ENCODE data around the gene NKAIN1. TPM values are rescaled to one million over a fixed set of nuclear protein-coding genes. Genes with fewer than 3 reads are reported as not detected.
"Not testable (repeated sequence)": the region's sequence is repeated elsewhere in the genome, so short reads cannot be mapped to it uniquely, and the experiment has no call there.

The NKAIN1 gene
- polyA plus RNA-seq, 5 donors = 1.7 to 3.2 (median 2.4) TPM

DNA sequence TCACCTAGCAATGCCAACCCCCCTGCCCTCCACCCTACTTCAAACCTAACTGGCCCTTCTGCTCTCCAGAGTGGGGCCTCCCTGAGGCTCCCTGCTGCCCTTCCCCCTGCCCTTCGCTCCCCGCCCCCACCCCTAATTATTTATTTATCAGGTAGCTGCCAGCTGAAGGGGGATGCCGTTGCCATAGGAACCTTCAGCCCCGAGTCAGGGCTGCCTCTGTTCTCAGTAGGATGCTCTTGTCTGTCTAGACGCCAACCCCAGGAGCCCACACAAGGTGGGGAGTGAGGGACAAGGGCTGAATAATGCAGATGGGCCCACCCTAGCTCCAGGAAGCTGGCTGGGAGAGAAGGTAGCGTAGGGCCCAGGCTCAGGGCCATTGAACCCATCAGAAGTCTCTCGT, 41.1 kb downstream of the NKAIN1 start:
- DNase-seq = no peak

DNA sequence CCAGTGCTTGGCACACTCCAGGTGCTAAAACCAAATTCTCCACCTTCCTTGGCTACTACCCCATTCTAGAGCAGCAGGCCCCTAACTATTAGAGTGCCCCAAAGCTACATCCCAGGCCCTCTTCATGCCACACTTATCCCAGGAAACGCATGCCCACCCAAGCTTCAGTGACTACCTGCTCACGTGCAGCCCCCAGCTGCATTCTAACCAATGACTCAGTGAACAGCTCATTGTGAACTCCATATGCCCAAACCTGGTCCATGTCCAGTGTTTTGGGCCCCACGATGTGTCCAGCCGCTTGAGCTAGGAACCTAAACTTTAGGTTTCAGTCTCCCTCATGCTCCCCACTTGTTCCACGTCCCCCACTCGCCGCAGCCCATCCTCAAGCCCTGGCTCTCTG, 41.5 kb downstream of the NKAIN1 start:
- DNase-seq = no peak

DNA sequence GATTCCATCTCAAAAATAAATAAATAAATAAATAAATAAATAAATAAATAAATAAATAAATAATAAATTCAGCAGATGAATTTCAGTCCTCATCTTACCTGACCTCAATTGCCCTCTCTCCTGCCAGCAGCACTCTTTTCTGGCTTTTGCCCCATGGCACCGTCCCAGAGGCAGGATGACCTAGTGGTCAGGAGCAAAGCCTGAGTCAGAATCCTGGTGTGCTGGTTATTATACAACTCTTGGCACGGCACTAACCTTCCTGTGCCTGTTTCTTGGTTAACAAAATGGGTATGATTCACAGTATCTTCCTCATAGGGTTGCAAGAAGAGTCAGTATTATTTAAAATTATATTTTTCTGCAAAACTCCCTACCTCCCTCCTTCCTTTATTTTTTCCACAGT, 43.0 kb downstream of the NKAIN1 start:
- DNase-seq = no peak

DNA sequence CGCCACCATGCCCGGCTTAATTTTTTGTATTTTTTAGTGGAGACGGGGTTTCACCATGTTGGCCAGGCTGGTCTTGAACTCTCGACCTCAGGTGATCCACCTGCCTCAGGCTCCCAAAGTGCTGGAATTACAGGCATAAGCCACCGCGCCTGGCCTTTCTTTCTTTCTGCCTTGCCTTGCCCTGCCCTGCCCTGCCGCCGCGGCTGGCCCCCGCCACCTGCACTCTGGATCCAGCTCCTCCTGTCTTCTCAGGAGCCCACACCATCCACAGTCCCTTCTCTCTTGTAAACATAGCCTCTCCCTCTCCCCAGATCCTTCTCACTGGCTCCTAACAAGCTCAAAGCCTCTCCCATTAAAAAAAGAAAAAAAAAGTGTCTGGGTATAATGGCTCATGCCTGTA, 44.4 kb downstream of the NKAIN1 start:
- DNase-seq = not testable (repeated sequence)

DNA sequence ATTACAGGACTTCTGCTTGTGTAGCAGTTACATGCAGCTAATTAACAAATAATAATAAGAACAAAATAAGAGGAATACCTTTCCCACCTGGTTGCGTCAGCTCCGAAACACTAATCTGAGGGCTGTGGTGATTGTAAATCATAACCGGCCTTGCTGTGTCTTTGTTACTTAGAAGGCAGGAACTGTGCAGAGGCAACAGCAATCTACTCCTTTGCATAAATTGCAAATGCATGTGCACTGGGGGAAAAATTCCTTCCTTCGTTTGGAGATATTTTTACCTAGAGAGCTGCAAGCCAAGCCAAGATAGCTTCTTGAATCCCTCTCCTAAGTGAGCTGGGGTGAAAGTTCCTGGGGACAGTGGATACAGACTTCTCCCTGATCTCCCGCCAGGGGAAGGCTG, 46.0 kb downstream of the NKAIN1 start:
- no peak for DNase-seq

DNA sequence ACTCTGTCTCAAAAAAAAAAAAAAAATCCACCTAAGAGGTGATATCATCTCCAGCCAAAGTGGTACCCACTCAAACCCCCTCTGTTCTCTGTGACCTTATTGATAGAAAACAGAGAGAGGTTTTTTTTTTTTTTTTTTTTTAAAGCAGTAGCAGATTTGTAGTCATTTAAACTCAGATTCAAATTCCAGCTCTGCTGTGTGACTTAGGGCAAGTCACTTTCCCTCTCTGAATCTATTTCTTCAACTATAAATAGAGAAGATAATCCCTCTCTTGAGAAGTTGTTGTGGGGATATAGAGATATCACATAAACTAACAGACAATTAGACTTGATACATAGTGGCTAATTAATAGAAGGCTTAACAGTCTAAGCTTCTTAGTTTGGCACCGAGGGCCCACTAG, 48.4 kb downstream of the NKAIN1 start:
- DNase-seq = no peak

DNA sequence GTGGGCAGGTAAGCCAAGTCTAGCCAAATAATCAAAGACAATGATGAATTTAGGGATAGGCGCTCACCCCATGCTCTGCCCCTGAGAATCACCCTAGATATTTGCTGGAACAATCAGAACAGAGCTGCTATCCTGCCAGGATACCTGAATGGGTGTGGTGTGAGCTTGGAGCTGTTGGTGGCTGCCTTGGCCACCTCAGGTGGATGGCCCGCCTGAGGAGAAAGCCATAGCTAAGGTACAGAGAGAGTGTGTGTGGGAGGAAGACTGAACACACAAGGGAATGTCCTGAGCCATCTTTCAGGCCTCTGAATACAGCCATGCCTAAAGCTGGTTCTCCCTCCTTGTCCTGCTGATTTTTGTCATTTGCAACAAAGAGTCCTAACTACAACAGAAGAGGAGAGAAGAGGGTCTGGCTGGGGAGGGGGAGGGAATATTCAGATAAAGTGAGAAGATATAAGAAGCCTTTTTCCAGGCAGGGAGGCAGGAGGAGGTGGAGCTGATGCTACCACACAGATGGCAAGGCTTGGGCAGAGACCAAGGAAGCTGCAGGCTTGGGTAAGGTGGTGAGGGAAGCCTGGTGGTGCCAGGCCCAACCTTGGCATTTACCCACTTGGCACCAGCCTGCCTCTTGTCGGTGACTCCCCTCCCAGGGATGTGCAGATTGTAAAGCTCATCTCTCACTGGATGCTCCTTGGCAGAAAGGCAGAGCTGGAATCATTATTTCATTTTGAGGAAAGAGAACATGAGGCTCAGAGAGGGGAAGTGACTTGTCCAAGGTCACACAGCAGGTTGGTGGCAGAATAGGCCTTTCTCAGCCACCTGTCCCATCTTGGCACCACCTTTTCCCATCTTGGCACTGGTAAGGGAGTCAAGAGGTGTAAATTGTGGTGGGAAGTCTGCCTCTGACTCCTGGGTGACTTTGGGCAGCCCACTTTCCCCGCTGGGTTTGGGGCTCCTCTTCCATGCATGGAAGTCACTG, 49.7 kb downstream of the NKAIN1 start:
- no peak for DNase-seq

DNA sequence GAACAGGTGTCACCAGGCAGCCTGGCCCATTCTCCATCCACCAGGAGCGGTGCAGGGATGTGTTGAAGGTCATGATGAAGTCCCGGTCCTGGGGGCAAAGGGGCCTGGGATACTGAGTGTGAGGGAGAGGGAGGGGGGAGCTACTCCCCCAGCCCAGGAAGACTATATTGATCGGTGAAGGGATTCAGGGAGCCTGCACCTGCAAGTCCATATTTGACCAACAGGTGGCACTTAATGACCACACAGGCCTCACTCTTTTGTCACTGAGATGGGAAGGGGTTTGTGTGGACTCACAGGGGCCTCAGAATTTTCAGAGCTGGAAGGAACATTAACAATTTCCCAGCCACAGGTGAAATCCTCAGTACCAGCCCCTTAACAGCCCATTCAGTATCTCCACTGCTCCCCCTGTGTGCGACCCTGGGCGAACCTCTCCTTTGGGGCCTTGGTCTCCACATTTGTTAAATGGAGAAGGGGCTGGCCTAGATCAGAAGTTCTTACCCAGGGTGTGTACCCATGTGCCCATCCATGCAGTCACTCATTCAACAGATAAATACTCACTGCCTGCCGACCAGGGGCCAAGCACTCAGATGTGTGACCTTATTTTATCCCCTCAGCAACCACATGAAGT, 55.6 kb downstream of the NKAIN1 start:
- no peak for DNase-seq

DNA sequence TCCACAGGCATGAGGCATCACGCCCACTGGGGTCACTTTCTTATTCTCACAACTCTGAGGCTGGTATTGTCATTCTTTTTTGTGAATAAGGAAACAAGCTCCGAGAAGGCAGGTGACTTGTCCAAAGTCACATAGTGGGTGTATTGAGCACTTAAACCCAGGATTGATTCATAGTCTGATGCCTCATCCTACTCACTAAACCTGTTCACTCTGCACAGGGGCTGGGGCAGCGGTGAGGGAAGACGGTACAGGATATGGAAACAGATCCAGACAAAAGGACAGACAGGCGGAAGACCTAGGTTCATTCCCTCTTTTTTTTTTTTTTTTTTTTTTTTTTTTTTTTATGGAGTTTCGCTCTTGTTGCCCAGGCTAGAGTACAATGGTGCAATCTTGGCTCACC, 56.6 kb downstream of the NKAIN1 start:
- DNase-seq = no peak

DNA sequence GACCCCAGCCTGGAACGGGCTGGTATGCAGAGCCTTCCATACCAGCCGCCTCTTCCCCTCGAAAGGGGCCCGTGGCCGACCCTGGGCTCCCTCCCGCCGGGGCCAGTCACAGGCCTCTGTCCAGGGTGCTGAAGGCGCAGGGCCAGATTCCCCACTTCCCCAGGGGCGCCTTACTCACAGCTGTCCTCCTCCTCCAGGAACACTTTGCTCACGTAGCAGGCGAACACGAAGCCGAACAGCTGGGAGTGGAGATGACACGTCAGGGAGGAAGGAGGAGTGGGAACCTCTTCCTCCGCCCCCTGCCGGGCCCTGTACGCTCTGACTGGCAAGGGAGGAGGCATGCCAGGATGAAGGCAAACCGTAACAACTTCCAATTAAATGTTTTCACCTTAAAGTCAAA, 57.3 kb downstream of the NKAIN1 start:
- DNase-seq = peak; percentile 85 to 86

DNA sequence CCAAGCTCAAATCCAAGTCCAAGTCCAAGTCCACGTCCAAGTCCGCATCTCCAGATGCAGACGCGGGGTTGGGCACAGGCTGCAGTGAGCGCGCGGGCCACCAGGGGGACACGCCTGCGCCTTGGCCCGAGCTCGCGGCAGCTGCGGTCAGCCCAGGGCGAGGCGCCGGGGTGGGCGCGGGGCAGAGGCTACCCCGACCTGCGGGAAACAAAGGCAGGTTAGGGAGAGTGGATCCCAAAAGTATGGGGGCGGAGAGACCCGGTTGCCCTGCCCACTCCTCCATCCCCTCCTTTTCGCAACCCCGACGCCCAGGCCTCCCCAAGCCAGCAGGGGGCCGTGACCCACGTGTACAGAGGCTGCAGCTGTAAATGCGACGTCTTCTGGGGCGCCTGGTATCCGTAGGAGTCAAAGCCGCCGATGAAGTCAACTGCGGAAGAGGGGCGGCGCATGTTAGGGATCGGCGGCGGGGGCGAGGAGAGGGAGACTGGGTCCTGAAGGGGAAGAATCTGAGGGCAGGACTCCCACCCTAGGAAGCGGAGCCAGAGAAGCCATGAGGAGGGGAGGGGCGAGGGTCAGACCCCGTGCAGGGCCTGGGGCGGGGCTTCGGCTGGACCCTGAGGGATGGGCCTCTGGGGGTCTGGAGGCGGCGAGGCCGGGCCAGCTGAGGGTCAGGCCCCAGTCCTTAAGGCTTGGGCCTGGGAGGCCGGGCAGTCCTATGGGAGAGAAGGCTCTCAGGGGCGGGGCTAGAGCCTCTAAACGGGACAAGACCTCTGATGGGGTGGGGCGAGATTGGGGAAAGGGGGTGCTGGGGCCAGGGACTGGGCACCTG, 58.0 kb downstream of the NKAIN1 start:
- peak in 1 of 2 donors; percentile 32 for DNase-seq

DNA sequence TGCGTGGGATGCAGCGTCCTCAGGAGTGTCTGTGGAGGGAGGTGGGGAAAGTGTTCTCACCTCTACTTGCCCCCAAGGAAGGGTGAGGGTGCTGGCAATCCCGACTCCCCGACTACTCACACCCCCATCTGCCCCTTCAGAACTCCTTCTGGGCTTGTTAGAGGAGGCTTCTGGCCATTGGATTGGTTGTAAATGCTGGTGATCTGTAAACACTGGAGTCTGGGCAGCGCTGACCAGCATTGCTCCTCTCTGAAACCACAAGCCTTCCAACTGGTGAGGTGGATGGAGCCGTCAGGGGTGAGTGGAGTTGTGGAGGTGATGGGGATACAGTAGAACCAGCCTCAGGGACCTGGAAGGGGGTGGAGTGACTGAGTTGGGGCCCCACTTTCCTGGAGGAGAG, 59.3 kb downstream of the NKAIN1 start:
- no peak for DNase-seq

DNA sequence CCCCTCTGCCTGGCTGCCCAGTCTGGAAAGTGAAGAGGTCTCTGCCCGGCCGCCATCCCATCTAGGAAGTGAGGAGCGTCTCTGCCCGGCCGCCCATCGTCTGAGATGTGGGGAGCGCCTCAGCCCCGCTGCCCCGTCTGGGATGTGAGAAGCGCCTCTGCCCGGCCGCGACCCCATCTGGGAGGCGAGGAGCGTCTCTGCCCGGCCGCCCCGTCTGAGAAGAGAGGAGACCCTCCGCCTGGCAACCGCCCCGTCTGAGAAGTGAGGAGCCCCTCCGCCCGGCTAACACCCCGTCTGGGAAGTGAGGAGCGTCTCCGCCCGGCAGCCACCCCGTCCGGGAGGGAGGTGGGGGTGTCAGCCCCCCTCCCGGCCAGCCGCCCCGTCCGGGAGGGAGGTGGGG, 63.4 kb downstream of the NKAIN1 start:
- not testable (repeated sequence) for DNase-seq

DNA sequence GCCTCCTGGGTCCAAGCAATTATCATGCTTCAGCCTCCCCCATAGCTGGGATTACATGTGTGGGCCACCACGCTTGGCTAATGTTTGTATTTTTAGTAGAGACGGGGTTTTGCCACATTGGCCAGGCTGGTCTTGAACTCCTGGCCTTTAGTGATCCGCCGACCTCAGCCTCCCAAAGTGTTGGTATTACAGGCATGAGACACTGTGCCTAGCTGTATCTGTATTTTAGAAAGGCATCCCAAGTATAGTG, 69.3 kb downstream of the NKAIN1 start:
- no peak for DNase-seq

DNA sequence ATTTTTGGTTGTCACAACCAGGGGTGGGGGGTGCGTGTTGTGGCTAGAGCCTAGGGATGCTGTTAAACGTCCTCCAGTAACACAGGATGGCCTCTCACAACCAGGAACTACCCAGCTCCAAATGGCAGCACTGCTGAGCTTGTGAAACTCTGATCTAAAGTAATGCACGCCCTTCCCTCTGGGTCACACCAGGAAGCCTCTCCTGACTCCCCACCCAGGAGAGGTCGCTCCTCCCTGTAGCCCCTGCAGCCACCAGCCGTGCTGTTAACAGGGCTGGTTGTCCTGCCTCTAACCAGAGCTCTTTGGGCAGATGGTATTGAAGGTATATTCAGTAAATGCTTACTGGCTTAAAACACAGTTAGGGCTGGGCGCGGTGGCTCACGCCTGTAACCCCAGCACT, 73.2 kb downstream of the NKAIN1 start:
- DNase-seq = no peak

DNA sequence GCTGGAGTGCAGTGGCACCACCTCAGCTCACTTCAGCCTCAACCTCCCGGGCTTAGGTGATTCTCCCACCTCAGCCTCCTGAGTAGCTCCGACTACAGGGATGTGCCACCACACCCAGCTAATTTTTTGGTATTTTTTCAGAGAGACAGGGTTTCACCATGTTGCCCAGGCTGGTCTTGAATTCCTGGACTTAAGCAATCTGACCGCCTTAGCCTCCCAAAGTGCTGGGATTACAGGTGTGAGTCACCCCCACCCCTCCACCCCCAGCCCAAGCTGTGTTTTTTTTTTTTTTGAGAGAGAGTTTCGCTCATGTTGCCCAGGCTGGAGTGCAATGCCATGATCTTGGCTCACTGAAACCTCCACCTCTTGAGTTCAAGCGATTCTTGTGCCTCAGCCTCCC, 75.4 kb downstream of the NKAIN1 start:
- DNase-seq = no peak

DNA sequence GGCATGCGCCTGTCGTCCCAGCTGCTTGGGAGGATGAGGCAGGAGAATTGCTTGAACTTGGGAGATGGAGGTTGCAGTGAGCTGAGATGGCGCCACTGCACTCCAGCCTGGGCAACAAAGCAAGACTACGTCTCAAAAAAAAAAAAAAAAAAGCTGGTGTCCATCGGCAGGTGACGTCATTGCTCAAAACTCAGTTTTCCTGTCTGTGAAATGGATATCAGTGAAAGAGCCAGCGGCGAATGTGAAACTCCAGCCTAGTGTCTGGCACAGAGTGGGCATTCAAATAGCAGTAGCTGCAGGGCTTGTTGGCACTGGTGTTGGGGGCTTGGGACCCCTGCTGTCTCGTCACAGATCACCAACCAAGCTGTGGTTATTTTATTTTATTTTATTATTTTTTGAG, 75.8 kb downstream of the NKAIN1 start:
- no peak for DNase-seq

DNA sequence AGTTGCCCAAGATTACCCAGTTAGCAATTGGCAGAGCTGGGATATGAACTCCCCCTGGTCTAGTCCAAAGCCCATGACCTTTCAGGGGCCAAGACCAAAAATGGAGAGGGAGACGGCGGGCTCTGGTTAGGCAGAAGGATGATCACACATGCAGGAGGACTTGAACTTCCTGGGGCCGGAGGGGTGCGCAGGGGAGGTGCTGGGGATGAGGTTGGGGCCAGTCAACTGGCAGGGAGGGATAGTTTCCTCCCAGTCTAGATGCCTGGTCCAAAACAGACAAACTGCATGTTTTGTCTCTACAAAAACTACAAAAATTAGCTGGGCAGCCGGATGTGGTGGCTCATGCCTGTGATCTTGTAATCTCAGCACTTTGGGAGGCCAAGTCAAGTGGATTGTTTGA, 78.1 kb downstream of the NKAIN1 start:
- no peak for DNase-seq

DNA sequence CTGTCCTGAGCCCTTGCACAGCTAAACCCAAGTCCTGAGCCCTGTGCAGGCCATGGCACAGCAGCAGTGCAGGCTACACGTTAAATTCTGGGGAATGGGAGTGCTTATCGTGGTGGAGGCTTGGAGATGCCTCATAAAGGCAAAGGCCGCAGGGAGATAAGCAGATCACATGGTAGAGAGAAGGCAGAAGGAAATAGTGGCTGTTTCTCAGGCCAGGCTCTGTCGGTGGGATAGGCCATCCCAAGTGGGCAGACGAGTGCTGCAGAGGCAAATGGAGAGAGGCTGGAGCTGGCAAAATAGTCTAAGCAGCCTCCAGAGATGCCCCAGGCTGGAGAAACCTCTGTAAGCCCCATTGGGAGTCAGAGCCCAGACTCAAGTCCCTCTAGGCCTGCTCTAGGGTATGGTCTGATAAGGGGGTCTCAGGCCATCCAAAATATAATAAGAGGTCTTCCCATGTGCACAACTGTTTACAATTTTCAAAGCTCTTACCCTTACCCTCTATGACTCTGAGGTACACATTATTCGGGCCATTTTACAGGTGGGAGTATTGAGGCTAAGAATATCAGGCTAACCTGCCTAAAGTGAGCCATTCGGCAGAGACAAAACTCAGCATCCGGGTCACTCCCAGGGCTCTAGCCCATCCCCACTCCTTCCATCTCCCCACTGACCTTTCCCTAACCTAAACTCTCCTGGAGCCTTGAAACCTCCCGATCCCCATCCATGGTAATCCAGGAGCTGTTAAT, 79.6 kb downstream of the NKAIN1 start:
- no peak for DNase-seq

DNA sequence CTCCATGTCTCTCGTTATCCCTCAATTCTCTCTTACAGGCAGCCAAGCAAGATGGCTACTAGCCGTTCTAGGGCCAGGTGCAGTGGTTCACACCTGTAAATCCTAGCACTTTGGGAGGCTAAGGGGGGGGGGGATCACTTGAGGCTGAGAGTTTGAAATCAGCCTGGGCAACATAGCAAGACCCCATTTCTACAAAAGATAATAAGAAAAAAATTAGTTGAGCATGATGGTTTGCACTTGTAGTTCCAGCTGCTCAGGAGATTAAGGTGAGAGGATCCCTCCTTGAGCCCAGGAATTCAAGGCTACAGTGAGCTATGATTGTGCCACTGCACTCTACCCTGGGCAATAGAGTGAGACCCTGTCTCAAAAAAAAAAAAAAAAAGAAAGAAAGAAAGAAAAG, 80.4 kb downstream of the NKAIN1 start:
- DNase-seq = no peak

DNA sequence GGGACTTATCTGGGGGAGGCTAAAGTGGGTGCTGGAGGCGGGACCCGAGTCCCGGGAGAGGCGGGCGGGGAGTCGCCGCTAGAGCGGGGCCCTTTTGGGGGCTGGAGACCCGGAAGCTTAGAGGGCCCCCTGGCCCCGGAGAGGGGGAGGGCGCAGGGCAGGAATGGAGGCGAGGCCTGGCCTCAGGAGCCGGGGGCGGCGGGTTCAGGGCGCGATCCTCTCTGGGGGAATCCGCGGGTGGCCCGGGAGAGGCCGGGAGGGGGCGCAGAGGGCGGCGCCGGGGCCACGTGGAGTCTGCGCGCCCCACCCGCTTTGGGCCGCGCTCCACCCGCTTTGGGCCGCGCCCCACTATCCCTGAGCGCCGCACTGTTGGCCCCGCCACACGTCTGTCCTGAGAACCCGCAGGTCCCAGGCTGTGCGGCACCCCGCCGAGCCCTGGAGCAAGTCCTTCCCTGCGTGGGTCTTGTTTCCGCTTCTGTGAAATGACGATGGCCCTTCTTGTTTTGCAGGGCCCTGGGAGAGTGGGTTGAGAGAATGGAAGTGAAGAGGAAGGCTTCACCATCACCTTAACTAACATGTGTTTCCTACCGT, 84.4 kb downstream of the NKAIN1 start:
- DNase-seq = peak; percentile 55 to 62
